T-helper 2 cell (primary cell): ENCODE measurements around the gene ATP8B2.
"Not testable (repeated sequence)": the region's sequence is repeated elsewhere in the genome, so short reads cannot be mapped to it uniquely, and the experiment has no call there.

Experiments used
- DNase-seq, 5 experiments: peaks; one replicate each; pipeline versions ENCODE4 v3.0.0 to v3.0.0-alpha.2; 2012 to 2022

ATP8B2 gene

GRCh38 chr1:154347961-154348360 is 22.6 kb downstream of the ATP8B2 start:
- no peak for DNase-seq

- no peak for DNase-seq
Measured at GRCh38 chr1:154348429-154349076, 23.2 kb downstream of the ATP8B2 start.

GRCh38 chr1:154349121-154349520 is 23.8 kb downstream of the ATP8B2 start:
- DNase-seq = no peak

- no peak for DNase-seq
Measured at GRCh38 chr1:154350383-154350782, 25.1 kb downstream of the ATP8B2 start.

GRCh38 chr1:154351363-154352068 is 26.2 kb downstream of the ATP8B2 start:
- no peak for DNase-seq

GRCh38 chr1:154352245-154352580 is 26.9 kb downstream of the ATP8B2 start:
- no peak for DNase-seq

GRCh38 chr1:154352581-154353459 is 27.5 kb downstream of the ATP8B2 start:
- peak in 3 of 5 experiments; percentile 28 to 62 (median 30) for DNase-seq

- peak in 1 of 5 experiments; percentile 68 for DNase-seq
Measured at GRCh38 chr1:154353460-154353904, 28.2 kb downstream of the ATP8B2 start.

GRCh38 chr1:154353966-154354365 is 28.6 kb downstream of the ATP8B2 start:
- no peak for DNase-seq

- no peak for DNase-seq
Measured at GRCh38 chr1:154358519-154358918, 33.2 kb downstream of the ATP8B2 start.

- no peak for DNase-seq
Measured at GRCh38 chr1:154360288-154360687, 35.0 kb downstream of the ATP8B2 start.

- DNase-seq = not testable (repeated sequence)
Measured at GRCh38 chr1:154360881-154361280, 35.6 kb downstream of the ATP8B2 start.

- DNase-seq = no peak
Measured at GRCh38 chr1:154361357-154361756, 36.0 kb downstream of the ATP8B2 start.

- no peak for DNase-seq
Measured at GRCh38 chr1:154371436-154371835, 46.1 kb downstream of the ATP8B2 start.

GRCh38 chr1:154373777-154374357 is 48.5 kb downstream of the ATP8B2 start:
- not testable (repeated sequence) for DNase-seq

GRCh38 chr1:154379301-154379700 is 54.0 kb downstream of the ATP8B2 start:
- DNase-seq = no peak

- no peak for DNase-seq
Measured at GRCh38 chr1:154384650-154385489, 59.5 kb downstream of the ATP8B2 start.

- DNase-seq = peak; percentile 31 to 82 (median 65)
Measured at GRCh38 chr1:154386643-154387352, 61.5 kb downstream of the ATP8B2 start.

- DNase-seq = no peak
Measured at GRCh38 chr1:154391086-154391770, 65.9 kb downstream of the ATP8B2 start.

- peak in 1 of 5 experiments; percentile 37 for DNase-seq
Measured at GRCh38 chr1:154398141-154398540, 72.8 kb downstream of the ATP8B2 start.

- DNase-seq = no peak
Measured at GRCh38 chr1:154398678-154399077, 73.4 kb downstream of the ATP8B2 start.
